SKM-1 (cell line): ENCODE results near the gene CATSPERZ.

Source experiments
- DNase-seq: peaks from one replicate; lab custom pipeline; 2025; ENCODE audit not compliant: unreplicated experiment; lab: John Stamatoyannopoulos, UW

The CATSPERZ gene

DNA sequence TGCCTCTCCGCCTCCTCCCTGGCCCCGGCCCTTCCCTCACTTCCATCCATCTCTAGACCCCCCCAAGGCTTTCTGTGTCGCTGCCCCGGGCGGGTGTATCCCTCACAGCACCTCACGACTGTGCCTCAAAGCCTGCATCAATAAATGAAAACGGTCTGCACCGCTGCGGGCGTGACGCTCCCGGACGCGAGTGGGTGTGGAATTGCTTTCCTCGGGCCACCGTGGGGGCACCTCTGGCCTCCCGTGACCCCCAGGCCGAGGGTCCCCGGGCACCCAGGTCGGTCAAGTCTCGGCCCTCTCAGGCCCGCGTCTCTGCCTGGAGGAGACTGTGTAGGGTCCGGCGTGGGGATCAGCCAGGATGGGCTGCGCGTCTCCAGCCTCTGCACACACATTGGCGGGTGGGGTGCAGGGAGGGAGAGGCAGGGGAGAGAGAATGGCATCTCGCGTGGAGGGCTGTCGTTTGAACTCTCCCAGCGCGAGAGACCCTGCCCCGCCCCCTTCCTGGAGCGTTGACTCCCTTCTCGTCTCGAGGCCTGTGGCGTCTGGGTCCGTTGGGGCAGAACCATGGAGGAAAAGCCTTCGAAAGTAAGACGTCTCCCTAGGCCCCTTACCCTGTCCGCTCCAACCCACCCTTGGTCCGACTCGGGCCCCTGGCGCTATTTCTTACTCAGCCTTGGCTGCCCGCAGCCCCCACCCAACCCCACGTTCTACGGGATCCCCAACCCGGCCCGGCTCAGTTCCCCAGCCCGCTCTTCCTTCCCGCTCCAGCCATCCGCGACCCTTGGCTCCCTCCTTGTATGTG, at the start of gene CATSPERZ:
CATSPERZ (plus strand) TSS at position 512 of the 802 bp plus-strand sequence; CDS start at position 565, 53 bp downstream.
- no peak for DNase-seq

- DNase-seq: no peak
These were observed 49.6 kb upstream of the CATSPERZ start for GRCh38 chr11:64250415-64251015.

- DNase-seq: no peak
These were observed 49.0 kb upstream of the CATSPERZ start, which contains the start of gene PLCB3 for GRCh38 chr11:64251016-64251752. Gene PLCB3, plus strand, starts transcription at chr11:64251530. Its CDS starts 120 bp downstream, at chr11:64251650.

GRCh38 chr11:64251753-64252002, 48.5 kb upstream of the CATSPERZ start:
- DNase-seq: no peak

DNA sequence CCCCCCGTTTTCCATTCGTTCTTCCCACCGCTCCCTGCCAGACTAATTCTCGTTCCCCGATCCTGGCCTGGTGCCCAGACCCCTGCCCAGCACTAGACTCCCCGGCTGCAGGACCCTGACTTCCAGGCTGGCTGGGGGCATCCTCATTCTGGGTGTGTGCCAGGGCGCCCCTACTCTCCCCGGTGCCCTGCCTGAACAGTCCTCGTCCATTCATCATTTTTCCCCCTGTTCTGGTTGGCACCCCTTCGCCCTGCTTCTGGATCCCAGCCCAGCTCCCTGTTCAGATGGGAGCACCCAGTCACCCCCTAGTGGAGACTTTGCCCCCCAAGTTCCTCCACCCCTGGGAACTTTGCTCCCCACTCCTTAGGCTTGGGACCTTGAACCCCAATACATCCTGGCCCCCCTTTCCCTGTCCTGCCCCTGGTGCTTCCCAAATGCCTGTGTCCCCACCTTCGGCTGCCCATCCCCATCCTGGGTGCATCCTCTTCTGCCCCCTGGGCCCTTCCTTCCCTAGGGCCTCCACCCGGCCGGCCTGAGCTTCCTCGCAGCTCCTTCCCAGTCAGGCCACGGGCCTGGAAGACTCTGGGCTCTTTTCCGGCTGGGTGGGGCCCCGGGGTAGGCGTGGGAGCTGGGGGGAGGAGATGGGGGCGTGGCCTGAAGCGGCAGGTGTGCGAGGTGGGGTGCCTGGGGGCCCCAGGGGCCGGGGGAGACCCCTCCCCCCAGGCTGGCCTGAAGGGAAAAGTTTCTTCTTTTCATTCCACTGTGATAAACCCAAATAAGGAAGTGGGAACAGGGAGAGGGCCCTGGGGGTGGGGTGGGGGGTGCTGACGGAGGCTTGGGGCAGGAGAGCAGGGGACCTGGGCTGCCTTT, 47.9 kb upstream of the CATSPERZ start:
- no peak for DNase-seq

DNA sequence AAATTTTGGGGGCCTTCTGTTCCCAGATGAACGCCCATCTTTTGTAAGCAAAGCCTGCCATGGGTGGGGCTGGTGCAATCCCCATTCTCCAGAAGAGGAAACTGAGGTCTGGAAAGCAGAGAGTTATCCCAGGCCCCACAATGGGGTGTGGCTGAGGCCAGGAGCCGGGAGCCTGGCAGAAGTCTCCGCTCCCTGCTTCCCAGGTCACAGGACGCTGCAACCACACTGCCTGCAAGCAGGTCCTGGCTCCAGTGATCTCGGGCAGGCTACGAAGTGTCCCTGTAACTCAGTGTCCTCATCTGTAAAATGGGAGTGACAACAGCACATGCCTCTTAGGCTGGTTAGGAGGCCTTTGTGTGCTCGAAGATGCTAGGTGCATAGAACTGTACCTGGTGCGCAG, 47.1 kb upstream of the CATSPERZ start:
- no peak for DNase-seq

DNA sequence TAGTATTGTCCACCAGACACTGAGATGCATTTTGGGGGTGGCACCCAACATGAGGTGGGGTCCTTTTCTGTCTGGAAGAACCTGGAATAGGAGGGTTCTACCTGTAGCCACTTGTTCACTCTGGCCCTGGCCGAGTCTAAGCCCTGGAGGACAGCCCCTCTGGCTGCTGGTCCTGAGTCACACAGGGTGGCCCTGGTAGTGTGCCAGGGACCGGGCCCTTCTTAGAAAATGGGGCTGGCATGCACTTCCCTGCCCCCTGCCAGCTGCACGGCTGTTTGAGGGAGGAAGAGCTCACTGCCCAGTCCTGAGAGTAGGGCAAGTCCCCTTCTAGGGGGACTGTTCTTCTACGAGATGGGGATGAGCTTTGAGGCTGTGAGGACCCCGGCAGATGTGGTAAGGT, 46.7 kb upstream of the CATSPERZ start:
- DNase-seq: no peak

GRCh38 chr11:64254326-64254725, 45.8 kb upstream of the CATSPERZ start:
- no peak for DNase-seq

- no peak for DNase-seq
These were observed 44.7 kb upstream of the CATSPERZ start for GRCh38 chr11:64255135-64256128.

- no peak for DNase-seq
These were observed 43.9 kb upstream of the CATSPERZ start for GRCh38 chr11:64256300-64256699.

DNA sequence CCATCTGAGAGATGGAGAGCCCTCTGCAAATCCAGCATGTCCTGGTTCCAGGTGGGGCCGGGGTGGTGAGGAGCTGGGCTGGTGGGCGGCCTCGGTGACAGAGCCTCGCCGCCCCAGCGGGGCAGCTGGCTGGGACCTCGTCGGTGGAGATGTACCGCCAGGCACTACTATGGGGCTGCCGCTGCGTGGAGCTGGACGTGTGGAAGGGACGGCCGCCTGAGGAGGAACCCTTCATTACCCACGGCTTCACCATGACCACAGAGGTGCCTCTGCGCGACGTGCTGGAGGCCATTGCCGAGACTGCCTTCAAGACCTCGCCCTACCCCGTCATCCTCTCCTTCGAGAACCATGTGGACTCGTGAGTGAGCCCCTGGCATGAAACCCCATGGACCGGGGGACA, 41.8 kb upstream of the CATSPERZ start:
- DNase-seq: no peak

DNA sequence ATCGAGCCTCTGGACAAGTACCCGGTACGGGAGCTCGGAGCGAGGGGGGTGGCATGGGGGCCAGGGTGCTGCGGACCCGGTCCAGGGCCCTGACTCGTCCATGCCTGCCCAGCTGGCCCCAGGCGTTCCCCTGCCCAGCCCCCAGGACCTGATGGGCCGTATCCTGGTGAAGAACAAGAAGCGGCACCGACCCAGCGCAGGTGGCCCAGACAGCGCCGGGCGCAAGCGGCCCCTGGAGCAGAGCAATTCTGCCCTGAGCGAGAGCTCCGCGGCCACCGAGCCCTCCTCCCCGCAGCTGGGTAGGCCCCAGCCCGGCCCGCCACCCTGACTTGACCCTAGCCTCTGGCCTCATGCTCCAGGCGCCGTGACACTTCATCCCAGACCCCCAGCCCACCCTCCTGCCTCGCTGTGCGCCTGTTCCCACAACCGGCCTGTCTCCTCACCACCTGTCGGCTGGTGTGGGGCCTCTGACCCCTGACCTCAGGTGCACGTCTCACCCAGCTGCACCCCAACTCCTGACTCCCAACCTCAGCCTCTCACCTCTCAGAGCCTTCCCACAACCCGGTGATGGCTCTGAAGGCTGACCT, 41.1 kb upstream of the CATSPERZ start:
- no peak for DNase-seq

- DNase-seq: no peak
These were observed 40.6 kb upstream of the CATSPERZ start for GRCh38 chr11:64259533-64260067.

GRCh38 chr11:64260147-64260708, 39.9 kb upstream of the CATSPERZ start:
- no peak for DNase-seq

- no peak for DNase-seq
These were observed 38.5 kb upstream of the CATSPERZ start for GRCh38 chr11:64261556-64262080.

GRCh38 chr11:64262271-64263002, 37.7 kb upstream of the CATSPERZ start:
- no peak for DNase-seq

GRCh38 chr11:64263021-64263946, 36.9 kb upstream of the CATSPERZ start:
- DNase-seq: no peak
